ENCODE results near the gene L3MBTL4. TPM values are rescaled to one million over a fixed set of nuclear protein-coding genes. Genes with fewer than 3 reads are reported as not detected.

L3MBTL4 gene
- total RNA-seq, 1 experiment from 2014 or later: 0.87 TPM

DNA sequence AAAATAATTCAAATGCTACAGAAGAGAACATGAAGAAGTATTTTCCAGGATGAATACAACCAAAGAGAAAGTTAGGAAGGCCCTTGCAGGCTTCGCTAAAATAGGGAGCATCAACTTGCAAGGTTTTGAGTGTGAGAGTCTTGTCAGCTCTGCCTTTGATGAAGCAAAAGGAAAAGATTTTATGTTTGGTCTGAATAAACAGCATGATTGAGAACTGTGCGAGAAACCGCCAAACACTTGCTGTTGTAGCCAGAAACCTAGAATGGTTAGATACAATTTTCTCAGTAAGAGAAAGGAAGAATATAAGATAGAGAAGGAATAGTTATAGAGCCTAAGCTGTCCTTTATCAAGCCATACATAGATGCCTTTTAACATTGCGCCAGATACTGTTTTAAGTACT lies 163.6 kb downstream of the L3MBTL4 start:
- Histone ChIP-seq H3K36me3 (ENCODE audit: control insufficient read depth, insufficient read depth, low read length) (no peaks in the 10 kb centered on the region), H3K4me3 (ENCODE audit: low read depth in 2 of 2, low read length in 2 of 2) (no peak overlapping the region), H3K27ac (ENCODE audit: low read length) (no peak overlapping the region), H3K27me3 (ENCODE audit: control insufficient read depth, insufficient read depth, low read length) (no peaks in the 10 kb centered on the region), H3K4me1 (ENCODE audit: control insufficient read depth, insufficient read depth, low read length) (no peaks in the 10 kb centered on the region), H3K9me3 (ENCODE audit: control insufficient read depth, insufficient read depth, low read depth, low read length) (no peaks in the 10 kb centered on the region)
- TF ChIP-seq POLR2AphosphoS5 (IDR thresholded peaks at IDR 0.05; ENCODE audit: low read depth, low read length) (no peak), SIN3A (IDR thresholded peaks at IDR 0.05; ENCODE audit: borderline replicate concordance, insufficient read depth, low read depth, low read length) (no peak), TCF7L2 (IDR thresholded peaks at IDR 0.05; ENCODE audit: low read depth, low read length) (no peak)
- POLR2A ChIA-PET: no interaction called here
- no peak for DNase-seq (ENCODE audit: low read depth, low spot score)
- BruUV-seq (replicated peaks): no TSS peak
- intact Hi-C loops (cut with micrococcal nuclease; ENCODE audit: unreplicated experiment) (no loop called here), in situ Hi-C loops (cut with HindIII; ENCODE audit: low pct_unique_long_range_greater_than_20kb, low sequenced_read_pairs) (no loop called here)
- CTCF ChIA-PET: no interaction called here
- no peak for ATAC-seq

DNA sequence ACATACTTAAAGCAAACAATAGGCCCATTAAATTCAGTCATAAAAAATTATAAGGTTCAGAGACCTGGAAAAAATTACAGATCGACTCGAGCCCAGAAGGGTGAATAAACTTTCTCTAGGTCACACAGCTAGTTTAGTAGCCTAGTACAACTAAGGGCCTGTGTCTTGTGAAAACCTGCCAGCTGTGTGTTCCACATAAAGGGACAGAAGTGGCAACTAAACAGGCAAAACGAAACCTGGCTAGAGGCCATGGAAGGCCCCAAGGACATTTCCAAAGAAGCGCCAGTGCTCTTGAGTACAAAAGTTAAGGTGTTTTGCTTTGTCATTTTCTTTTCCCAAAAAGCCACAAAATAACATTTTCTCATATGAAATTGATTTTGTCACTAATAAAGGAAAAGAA lies 164.9 kb downstream of the L3MBTL4 start:
- Histone ChIP-seq H3K27ac (ENCODE audit: low read length) (no peak overlapping the region), H3K27me3 (ENCODE audit: control insufficient read depth, insufficient read depth, low read length) (no peaks in the 10 kb centered on the region), H3K36me3 (ENCODE audit: control insufficient read depth, insufficient read depth, low read length) (no peaks in the 10 kb centered on the region), H3K4me1 (ENCODE audit: control insufficient read depth, insufficient read depth, low read length) (no peaks in the 10 kb centered on the region), H3K4me3 (ENCODE audit: low read depth in 2 of 2, low read length in 2 of 2) (no peak overlapping the region), H3K9me3 (ENCODE audit: control insufficient read depth, insufficient read depth, low read depth, low read length) (no peaks in the 10 kb centered on the region)
- no peak for DNase-seq (ENCODE audit: low read depth, low spot score)
- no peak for ATAC-seq
- in situ Hi-C loops (cut with HindIII; ENCODE audit: low pct_unique_long_range_greater_than_20kb, low sequenced_read_pairs) (no loop called here), intact Hi-C loops (cut with micrococcal nuclease; ENCODE audit: unreplicated experiment) (no loop called here)
- CTCF ChIA-PET: no interaction called here
- TF ChIP-seq, protein P1, sequence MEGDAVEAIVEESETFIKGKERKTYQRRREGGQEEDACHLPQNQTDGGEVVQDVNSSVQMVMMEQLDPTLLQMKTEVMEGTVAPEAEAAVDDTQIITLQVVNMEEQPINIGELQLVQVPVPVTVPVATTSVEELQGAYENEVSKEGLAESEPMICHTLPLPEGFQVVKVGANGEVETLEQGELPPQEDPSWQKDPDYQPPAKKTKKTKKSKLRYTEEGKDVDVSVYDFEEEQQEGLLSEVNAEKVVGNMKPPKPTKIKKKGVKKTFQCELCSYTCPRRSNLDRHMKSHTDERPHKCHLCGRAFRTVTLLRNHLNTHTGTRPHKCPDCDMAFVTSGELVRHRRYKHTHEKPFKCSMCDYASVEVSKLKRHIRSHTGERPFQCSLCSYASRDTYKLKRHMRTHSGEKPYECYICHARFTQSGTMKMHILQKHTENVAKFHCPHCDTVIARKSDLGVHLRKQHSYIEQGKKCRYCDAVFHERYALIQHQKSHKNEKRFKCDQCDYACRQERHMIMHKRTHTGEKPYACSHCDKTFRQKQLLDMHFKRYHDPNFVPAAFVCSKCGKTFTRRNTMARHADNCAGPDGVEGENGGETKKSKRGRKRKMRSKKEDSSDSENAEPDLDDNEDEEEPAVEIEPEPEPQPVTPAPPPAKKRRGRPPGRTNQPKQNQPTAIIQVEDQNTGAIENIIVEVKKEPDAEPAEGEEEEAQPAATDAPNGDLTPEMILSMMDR (IDR thresholded peaks at IDR 0.05): no peak
- TF ChIP-seq, protein P2, sequence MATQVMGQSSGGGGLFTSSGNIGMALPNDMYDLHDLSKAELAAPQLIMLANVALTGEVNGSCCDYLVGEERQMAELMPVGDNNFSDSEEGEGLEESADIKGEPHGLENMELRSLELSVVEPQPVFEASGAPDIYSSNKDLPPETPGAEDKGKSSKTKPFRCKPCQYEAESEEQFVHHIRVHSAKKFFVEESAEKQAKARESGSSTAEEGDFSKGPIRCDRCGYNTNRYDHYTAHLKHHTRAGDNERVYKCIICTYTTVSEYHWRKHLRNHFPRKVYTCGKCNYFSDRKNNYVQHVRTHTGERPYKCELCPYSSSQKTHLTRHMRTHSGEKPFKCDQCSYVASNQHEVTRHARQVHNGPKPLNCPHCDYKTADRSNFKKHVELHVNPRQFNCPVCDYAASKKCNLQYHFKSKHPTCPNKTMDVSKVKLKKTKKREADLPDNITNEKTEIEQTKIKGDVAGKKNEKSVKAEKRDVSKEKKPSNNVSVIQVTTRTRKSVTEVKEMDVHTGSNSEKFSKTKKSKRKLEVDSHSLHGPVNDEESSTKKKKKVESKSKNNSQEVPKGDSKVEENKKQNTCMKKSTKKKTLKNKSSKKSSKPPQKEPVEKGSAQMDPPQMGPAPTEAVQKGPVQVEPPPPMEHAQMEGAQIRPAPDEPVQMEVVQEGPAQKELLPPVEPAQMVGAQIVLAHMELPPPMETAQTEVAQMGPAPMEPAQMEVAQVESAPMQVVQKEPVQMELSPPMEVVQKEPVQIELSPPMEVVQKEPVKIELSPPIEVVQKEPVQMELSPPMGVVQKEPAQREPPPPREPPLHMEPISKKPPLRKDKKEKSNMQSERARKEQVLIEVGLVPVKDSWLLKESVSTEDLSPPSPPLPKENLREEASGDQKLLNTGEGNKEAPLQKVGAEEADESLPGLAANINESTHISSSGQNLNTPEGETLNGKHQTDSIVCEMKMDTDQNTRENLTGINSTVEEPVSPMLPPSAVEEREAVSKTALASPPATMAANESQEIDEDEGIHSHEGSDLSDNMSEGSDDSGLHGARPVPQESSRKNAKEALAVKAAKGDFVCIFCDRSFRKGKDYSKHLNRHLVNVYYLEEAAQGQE (IDR thresholded peaks at IDR 0.05; ENCODE audit: insufficient read depth in 1 of 2, low read depth in 2 of 2, low read length in 1 of 2): no peak
- no peak for TF ChIP-seq POLR2AphosphoS5 (IDR thresholded peaks at IDR 0.05; ENCODE audit: low read depth, low read length)
- TF ChIP-seq SIN3A (IDR thresholded peaks at IDR 0.05; ENCODE audit: borderline replicate concordance, insufficient read depth, low read depth, low read length): no peak
- TF ChIP-seq TCF7L2 (IDR thresholded peaks at IDR 0.05; ENCODE audit: low read depth, low read length): no peak
- POLR2A ChIA-PET: no interaction called here
- no TSS peak for BruUV-seq (replicated peaks)

DNA sequence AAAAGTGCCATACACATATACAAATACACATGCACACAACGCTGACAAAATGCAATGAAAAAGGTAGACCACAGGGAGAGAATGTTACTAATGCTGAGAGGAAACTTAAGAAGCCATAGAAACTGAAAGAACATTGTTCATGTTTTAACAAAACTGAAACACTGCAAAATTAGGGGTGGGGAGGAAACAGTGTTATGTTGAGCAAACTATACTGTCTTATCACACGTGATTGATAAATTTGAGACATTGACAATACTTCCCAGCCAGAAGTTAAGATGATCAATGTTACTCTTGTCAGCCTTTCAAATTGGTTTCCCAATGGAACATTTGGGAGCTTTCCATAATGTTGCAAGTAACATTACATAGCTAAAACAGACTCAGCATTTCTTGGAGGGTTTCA lies 165.5 kb downstream of the L3MBTL4 start:
- BruUV-seq (replicated peaks): no TSS peak
- in situ Hi-C loops (cut with HindIII; ENCODE audit: low pct_unique_long_range_greater_than_20kb, low sequenced_read_pairs) (no loop called here), intact Hi-C loops (cut with micrococcal nuclease; ENCODE audit: unreplicated experiment) (no loop called here)
- H3K4me3 ChIP-seq (ENCODE audit: low read depth in 2 of 2, low read length in 2 of 2): no peak overlapping the region
- no peaks in the 10 kb centered on the region for H3K27me3 ChIP-seq (ENCODE audit: control insufficient read depth, insufficient read depth, low read length)
- no peaks in the 10 kb centered on the region for H3K36me3 ChIP-seq (ENCODE audit: control insufficient read depth, insufficient read depth, low read length)
- H3K27ac ChIP-seq (ENCODE audit: low read length): no peak overlapping the region
- TF ChIP-seq POLR2AphosphoS5 (IDR thresholded peaks at IDR 0.05; ENCODE audit: low read depth, low read length) (no peak), SIN3A (IDR thresholded peaks at IDR 0.05; ENCODE audit: borderline replicate concordance, insufficient read depth, low read depth, low read length) (no peak), TCF7L2 (IDR thresholded peaks at IDR 0.05; ENCODE audit: low read depth, low read length) (no peak)
- TF ChIP-seq, protein P2 (IDR thresholded peaks at IDR 0.05; ENCODE audit: insufficient read depth in 1 of 2, low read depth in 2 of 2, low read length in 1 of 2): no peak
- TF ChIP-seq, protein P1 (IDR thresholded peaks at IDR 0.05): no peak
- DNase-seq (ENCODE audit: low read depth, low spot score) (no peak), ATAC-seq (no peak)
- ChIA-PET POLR2A (interaction anchor here (0.7 kb wide), 1 partner anchor 145 kb away, joined by 3 read pairs; no protein-coding TSS in a partner anchor), CTCF (no interaction called here)
- H3K4me1 ChIP-seq (ENCODE audit: control insufficient read depth, insufficient read depth, low read length): no peaks in the 10 kb centered on the region
- no peaks in the 10 kb centered on the region for H3K9me3 ChIP-seq (ENCODE audit: control insufficient read depth, insufficient read depth, low read depth, low read length)

Data from Panc1 (cell line).